Tibial nerve (tissue), 4 donors: ENCODE results near the gene HEPACAM2.

Experiments used
- CTCF ChIP-seq, 5 experiments: fragments of 200-600 bp in 3 of 5; fragments of 450-650 bp in 2 of 5; sonication (generic) in 3 of 5; IDR thresholded peaks; one replicate each; pipeline ENCODE4 v1.5.1; 2016 to 2019; ENCODE audit warnings: antibody characterized with exemption in 5 of 5, mild to moderate bottlenecking in 3 of 5, moderate library complexity in 2 of 5
- EP300 ChIP-seq, 2 donors: sonication (generic); formaldehyde crosslinking; IDR thresholded peaks; one replicate each; pipeline ENCODE4 v1.6.1; 2017; ENCODE audit warnings: antibody characterized with exemption in 2 of 2, mild to moderate bottlenecking in 1 of 2
- POLR2A ChIP-seq, 2 donors: fragments of 450-650 bp; IDR thresholded peaks; one replicate each; pipeline ENCODE4 v1.6.1; 2017; ENCODE audit warnings: antibody characterized with exemption in 2 of 2, mild to moderate bottlenecking in 2 of 2, moderate library complexity in 2 of 2

GRCh38 chr7:93205046-93205445, 21.2 kb downstream of the HEPACAM2 start:
- TF ChIP-seq POLR2A (IDR thresholded peaks at IDR 0.05) (no peak), CTCF (IDR thresholded peaks at IDR 0.05) (no peak), EP300 (IDR thresholded peaks at IDR 0.05) (no peak)
